HG02852 (cell line): ENCODE data around the gene SHROOM1.
"Not testable (repeated sequence)": the region's sequence is repeated elsewhere in the genome, so short reads cannot be mapped to it uniquely, and the experiment has no call there.

Experiments used
- ATAC-seq: cut with Tn5 transposase; IDR thresholded peaks from one replicate; pipeline ENCODE4 v1.9.1; 2021; ENCODE audit warnings: mild to moderate bottlenecking, moderate library complexity; ENCODE audit not compliant: unreplicated experiment

SHROOM1 gene

GRCh38 chr5:132808448-132808847 is 22.0 kb downstream of the SHROOM1 start:
- ATAC-seq: no peak

GRCh38 chr5:132807163-132807838 is 23.1 kb downstream of the SHROOM1 start:
- ATAC-seq: no peak

GRCh38 chr5:132806804-132807162 is 23.7 kb downstream of the SHROOM1 start:
- ATAC-seq: not testable (repeated sequence)

- ATAC-seq: not testable (repeated sequence)
These were observed 24.6 kb downstream of the SHROOM1 start for GRCh38 chr5:132805872-132806271.

- ATAC-seq: not testable (repeated sequence)
These were observed 26.2 kb downstream of the SHROOM1 start for GRCh38 chr5:132804219-132804618.

- ATAC-seq: not testable (repeated sequence)
These were observed 27.8 kb downstream of the SHROOM1 start for GRCh38 chr5:132802685-132803066.

- no peak for ATAC-seq
These were observed 28.3 kb downstream of the SHROOM1 start for GRCh38 chr5:132802044-132802684.

- no peak for ATAC-seq
These were observed 29.9 kb downstream of the SHROOM1 start for GRCh38 chr5:132800545-132800944.

GRCh38 chr5:132799392-132799791 is 31.1 kb downstream of the SHROOM1 start:
- no peak for ATAC-seq

- no peak for ATAC-seq
These were observed 32.8 kb downstream of the SHROOM1 start for GRCh38 chr5:132797651-132798050.

GRCh38 chr5:132791026-132791425 is 39.4 kb downstream of the SHROOM1 start:
- no peak for ATAC-seq

- ATAC-seq: no peak
These were observed 40.1 kb downstream of the SHROOM1 start for GRCh38 chr5:132790201-132790865.

- no peak for ATAC-seq
These were observed 41.2 kb downstream of the SHROOM1 start for GRCh38 chr5:132788990-132789886.

GRCh38 chr5:132788508-132788907 is 41.9 kb downstream of the SHROOM1 start:
- ATAC-seq: no peak

GRCh38 chr5:132787076-132787475 is 43.4 kb downstream of the SHROOM1 start:
- ATAC-seq: no peak

GRCh38 chr5:132785864-132786263 is 44.6 kb downstream of the SHROOM1 start:
- no peak for ATAC-seq

GRCh38 chr5:132785365-132785764 is 45.1 kb downstream of the SHROOM1 start:
- no peak for ATAC-seq

- ATAC-seq: no peak
These were observed 48.3 kb downstream of the SHROOM1 start for GRCh38 chr5:132782101-132782500.

- ATAC-seq: no peak
These were observed 49.4 kb downstream of the SHROOM1 start for GRCh38 chr5:132781029-132781428.

GRCh38 chr5:132780577-132780976 is 49.9 kb downstream of the SHROOM1 start:
- ATAC-seq: no peak

- no peak for ATAC-seq
These were observed 50.5 kb downstream of the SHROOM1 start for GRCh38 chr5:132779961-132780360.
